ENCODE data around the gene REPIN1. TPM values are rescaled to one million over a fixed set of nuclear protein-coding genes. Genes with fewer than 3 reads are reported as not detected.
A peak's percentile ranks its signal among the peaks of the same experiment; 100 is the strongest.

Gene REPIN1
- total and polyA plus RNA-seq, 8 donors, result 61.5 to 110 (median 71.6) TPM

DNA sequence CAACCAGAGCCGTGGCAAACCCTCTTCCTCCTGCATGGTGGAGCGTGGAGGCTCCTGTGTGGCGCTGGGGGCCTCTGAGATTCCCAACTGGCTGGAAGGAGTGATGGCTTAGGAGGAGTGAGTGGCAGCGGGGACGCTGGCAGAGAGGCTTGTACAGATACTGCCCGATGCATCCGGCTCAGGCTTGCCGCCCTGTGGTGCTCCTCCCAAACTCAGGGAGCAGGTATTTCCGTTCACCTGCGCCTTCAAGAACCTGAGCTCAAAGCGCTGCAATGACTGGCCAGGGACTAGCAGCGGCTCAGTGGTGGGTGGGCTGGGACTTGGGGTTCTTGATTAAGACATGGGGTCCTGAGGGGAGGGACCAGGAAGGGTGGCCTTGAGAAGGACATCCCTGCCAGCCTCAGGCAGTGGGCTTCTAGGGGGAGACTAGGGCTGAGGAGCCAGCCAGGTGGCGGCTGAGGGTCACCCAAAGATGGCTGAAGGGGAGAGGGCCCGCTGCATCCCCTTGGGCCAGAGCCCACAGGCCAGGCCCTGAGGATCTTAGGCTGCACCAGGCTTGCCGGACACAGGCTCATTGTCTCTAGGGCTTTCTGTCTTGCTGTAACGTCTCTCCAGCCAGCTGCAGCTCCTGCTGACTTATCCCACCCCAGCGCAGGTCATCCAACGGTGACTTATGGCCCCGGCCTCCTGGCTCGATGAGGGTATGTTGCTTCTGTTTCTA is 13.7 kb downstream of the REPIN1 start:
- ATAC-seq (no peak), DNase-seq (no peak)
- Histone ChIP-seq H3K27ac (no peak overlapping the region), H3K4me1 (peaks cover 12 to 43% of the 10 kb centered on the region in 2 donors), H3K9me3 (no peaks in the 10 kb centered on the region), H3K4me3 (no peak overlapping the region), H3K27me3 (no peaks in the 10 kb centered on the region), H3K36me3 (no peaks in the 10 kb centered on the region)
- intact Hi-C loops (cut with DNase I), result no loop called here
- TF ChIP-seq, protein P1, sequence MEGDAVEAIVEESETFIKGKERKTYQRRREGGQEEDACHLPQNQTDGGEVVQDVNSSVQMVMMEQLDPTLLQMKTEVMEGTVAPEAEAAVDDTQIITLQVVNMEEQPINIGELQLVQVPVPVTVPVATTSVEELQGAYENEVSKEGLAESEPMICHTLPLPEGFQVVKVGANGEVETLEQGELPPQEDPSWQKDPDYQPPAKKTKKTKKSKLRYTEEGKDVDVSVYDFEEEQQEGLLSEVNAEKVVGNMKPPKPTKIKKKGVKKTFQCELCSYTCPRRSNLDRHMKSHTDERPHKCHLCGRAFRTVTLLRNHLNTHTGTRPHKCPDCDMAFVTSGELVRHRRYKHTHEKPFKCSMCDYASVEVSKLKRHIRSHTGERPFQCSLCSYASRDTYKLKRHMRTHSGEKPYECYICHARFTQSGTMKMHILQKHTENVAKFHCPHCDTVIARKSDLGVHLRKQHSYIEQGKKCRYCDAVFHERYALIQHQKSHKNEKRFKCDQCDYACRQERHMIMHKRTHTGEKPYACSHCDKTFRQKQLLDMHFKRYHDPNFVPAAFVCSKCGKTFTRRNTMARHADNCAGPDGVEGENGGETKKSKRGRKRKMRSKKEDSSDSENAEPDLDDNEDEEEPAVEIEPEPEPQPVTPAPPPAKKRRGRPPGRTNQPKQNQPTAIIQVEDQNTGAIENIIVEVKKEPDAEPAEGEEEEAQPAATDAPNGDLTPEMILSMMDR (IDR thresholded peaks at IDR 0.05), result no peak

DNA sequence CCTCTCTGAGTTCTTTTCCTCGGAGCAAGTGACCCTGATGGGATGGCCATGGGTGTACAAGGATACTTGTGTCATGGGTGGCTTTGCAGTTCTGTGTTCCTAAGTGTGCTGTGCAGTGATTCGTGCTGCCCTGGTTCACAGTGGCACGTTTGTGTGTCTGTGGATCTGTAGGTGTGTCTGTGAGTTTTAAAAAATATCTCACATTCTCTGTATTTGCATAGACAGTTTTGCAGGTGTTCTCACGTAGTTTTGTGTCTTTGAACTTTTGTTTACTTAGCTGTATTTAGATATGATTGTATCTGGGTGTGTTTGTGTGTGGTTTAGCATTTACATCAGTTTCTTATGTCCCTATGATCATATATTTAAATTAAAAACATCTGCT is 14.2 kb downstream of the REPIN1 start:
- Histone ChIP-seq H3K27ac (no peak overlapping the region), H3K9me3 (no peaks in the 10 kb centered on the region), H3K27me3 (no peaks in the 10 kb centered on the region), H3K36me3 (no peaks in the 10 kb centered on the region), H3K4me3 (no peak overlapping the region), H3K4me1 (peaks cover 10 to 37% of the 10 kb centered on the region in 2 donors)
- DNase-seq, result no peak
- no peak for ATAC-seq
- intact Hi-C loops (cut with DNase I), result no loop called here
- TF ChIP-seq, protein P1 (IDR thresholded peaks at IDR 0.05), result no peak

DNA sequence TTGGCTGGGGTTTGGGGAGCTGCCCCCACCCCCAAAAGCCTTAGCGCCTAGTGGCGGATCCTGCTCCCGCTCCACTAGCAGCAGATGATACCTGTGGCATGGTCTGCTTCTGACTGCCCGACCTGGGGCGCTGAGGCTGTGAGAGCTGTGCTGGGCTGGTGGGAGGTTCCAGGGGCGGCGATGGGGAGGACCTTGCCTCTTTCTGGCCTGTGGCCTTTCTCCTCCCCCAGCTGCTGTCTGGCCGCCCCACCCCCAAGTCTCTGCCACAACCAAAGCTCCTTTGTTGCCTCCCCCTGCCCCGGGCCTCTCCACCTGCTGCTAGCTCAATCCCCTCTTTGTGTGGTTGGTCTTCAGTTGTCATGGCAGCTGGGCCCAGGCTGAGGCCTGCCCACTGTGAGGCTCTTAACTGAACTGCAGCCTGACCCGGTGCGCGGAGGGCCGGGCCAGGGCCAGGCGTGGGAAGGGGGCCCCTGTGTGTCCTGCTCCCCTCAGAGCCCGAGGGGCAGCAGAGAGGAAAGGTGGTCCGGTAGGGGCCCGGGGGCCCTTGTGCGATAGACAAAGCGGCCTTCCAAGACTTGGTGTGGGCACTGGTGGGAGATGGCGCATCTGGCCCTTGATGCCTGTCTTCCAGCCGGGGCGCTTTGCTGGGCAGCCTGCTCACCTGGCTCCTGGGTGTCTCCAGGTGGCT is 15.2 kb downstream of the REPIN1 start:
- Histone ChIP-seq H3K27me3 (no peaks in the 10 kb centered on the region), H3K4me3 (no peak overlapping the region), H3K27ac (peak overlapping the region in 1 of 2 donors; percentile 64), H3K9me3 (no peaks in the 10 kb centered on the region), H3K4me1 (peaks cover 3 to 31% of the 10 kb centered on the region in 2 donors), H3K36me3 (no peaks in the 10 kb centered on the region)
- intact Hi-C loops (cut with DNase I), result no loop called here
- peak in 3 of 4 donors; percentile 20 to 78 (median 62) for DNase-seq
- no peak for ATAC-seq
- TF ChIP-seq, protein P1 (IDR thresholded peaks at IDR 0.05), result no peak

- Histone ChIP-seq H3K27me3 (no peaks in the 10 kb centered on the region), H3K9me3 (no peaks in the 10 kb centered on the region), H3K4me3 (no peak overlapping the region), H3K36me3 (no peaks in the 10 kb centered on the region), H3K4me1 (peaks cover 6 to 34% of the 10 kb centered on the region in 2 donors), H3K27ac (peak overlapping the region in 1 of 2 donors; percentile 64)
- ATAC-seq (no peak), DNase-seq (peak in 1 of 4 donors; percentile 78)
- intact Hi-C loops (cut with DNase I), result no loop called here
- TF ChIP-seq, protein P1 (IDR thresholded peaks at IDR 0.05), result no peak
These were observed 16.0 kb downstream of the REPIN1 start for GRCh38 chr7:150384406-150385301.

All from left lung (tissue), 10 donors.